HepG2 (cell line): ENCODE measurements around the gene SPECC1L. TPM values are rescaled to one million over a fixed set of nuclear protein-coding genes. Genes with fewer than 3 reads are reported as not detected.

Source experiments
- ATAC-seq: fragments of 200-7000 bp; cut with Tn5 transposase; 3 replicates; pipeline ENCODE4 v1.9.1; 2020; ENCODE audit warnings: mild to moderate bottlenecking, moderate library complexity
- BruUV-seq: library from RNA; stranded (reverse); fragments of 400-500 nt; replicated peaks from 2 replicates; lab custom pipeline; 2021; lab: Mats Ljungman, UMichigan
- CTCF ChIA-PET: fragments of 300-600 bp; formaldehyde crosslinking; extraction: SDS; loops from one replicate; lab custom pipeline; 2021; ENCODE audit warnings: low total read pairs, inconsistent platforms, low intra/inter-chr PET ratio; lab: Yijun Ruan, JAX
- POLR2A ChIA-PET: fragments of 350-600 bp; sonication (Branson Sonifier 250); formaldehyde crosslinking; loops from one replicate; lab custom pipeline; 2020; ENCODE audit warnings: antibody characterized with exemption, inconsistent platforms; lab: Yijun Ruan, JAX
- DNase-seq: peaks from one replicate; pipeline ENCODE4 v3.0.0-alpha.2; 2015; ENCODE audit warnings: low spot score
- FAIRE-seq: peaks from 3 replicates; lab custom pipeline; 2011; peaks lifted over from hg19 to GRCh38; lab: Jason Lieb, UNC
- H2AFZ ChIP-seq: one replicate; pipeline ENCODE4 v1.6.1; 2011; ENCODE audit warnings: low read length, inconsistent platforms
- H3K27ac ChIP-seq: fragments of 300-600 bp; 3 replicates; pipeline ENCODE4 v1.8.0; 2011; ENCODE audit warnings: mixed run types, mild to moderate bottlenecking, mixed read lengths, low read length, inconsistent platforms; ENCODE audit not compliant: insufficient read depth; ENCODE audit errors: extremely low read length
- H3K27me3 ChIP-seq, 2 experiments: fragments of 200-600 bp in 1 of 2; 2 replicates in 1 of 2; 3 replicates in 1 of 2; pipeline versions ENCODE4 v1.6.0 to v1.8.0; 2011; ENCODE audit warnings: low read length in 2 of 2, mild to moderate bottlenecking in 2 of 2, moderate library complexity in 2 of 2, inconsistent platforms in 1 of 2; ENCODE audit not compliant: insufficient read depth in 2 of 2, control insufficient read depth in 1 of 2
- H3K36me3 ChIP-seq, 2 experiments: fragments of 200-600 bp in 1 of 2; replicated peaks in 1 of 2; 2 replicates in 1 of 2; 3 replicates in 1 of 2; pipeline versions ENCODE4 v1.5.1 to v1.8.0; 2011; ENCODE audit warnings: low read length in 2 of 2, inconsistent platforms in 1 of 2; ENCODE audit not compliant: insufficient read depth in 2 of 2, control insufficient read depth in 1 of 2
- H3K4me1 ChIP-seq: 2 replicates; pipeline ENCODE4 v1.5.1; 2012; ENCODE audit warnings: low read length, inconsistent platforms; ENCODE audit not compliant: insufficient read depth
- H3K4me2 ChIP-seq: 2 replicates; pipeline ENCODE4 v1.6.0; 2011; ENCODE audit warnings: low read depth, low read length, inconsistent platforms
- H3K4me3 ChIP-seq, 3 experiments: fragments of 200-600 bp in 1 of 3; sonication (generic), shearing (Covaris generic) in 1 of 3; replicated peaks in 1 of 3; 2 replicates each; pipeline ENCODE4 v1.5.1; 2011 to 2016; ENCODE audit warnings: low read length in 3 of 3, inconsistent platforms in 2 of 3, low read depth in 2 of 3, mild to moderate bottlenecking in 2 of 3, control low read depth in 1 of 3, mixed read lengths in 1 of 3; ENCODE audit not compliant: insufficient read depth in 1 of 3
- H3K79me2 ChIP-seq: one replicate; pipeline ENCODE4 v1.6.1; 2011; ENCODE audit warnings: low read length, inconsistent platforms; ENCODE audit not compliant: insufficient read depth
- H3K9ac ChIP-seq: 2 replicates; pipeline ENCODE4 v1.6.0; 2011; ENCODE audit warnings: mild to moderate bottlenecking, low read depth, low read length, inconsistent platforms; ENCODE audit not compliant: insufficient read depth
- H3K9me3 ChIP-seq: 2 replicates; pipeline ENCODE4 v1.5.1; 2012; ENCODE audit warnings: mild to moderate bottlenecking, low read length
- H4K20me1 ChIP-seq: 2 replicates; pipeline ENCODE4 v1.6.0; 2011; ENCODE audit warnings: inconsistent platforms, mild to moderate bottlenecking, low read length, moderate library complexity; ENCODE audit not compliant: insufficient read depth
- ARID2 ChIP-seq: sonication (generic); formaldehyde crosslinking; IDR thresholded peaks from 2 replicates; pipeline ENCODE4 v1.8.1; 2022; ENCODE audit warnings: mild to moderate bottlenecking, missing genetic modification reagents, borderline replicate concordance
- ARNTL ChIP-seq: sonication (generic); formaldehyde crosslinking; IDR thresholded peaks from 2 replicates; pipeline ENCODE4 v1.4.0; 2020; ENCODE audit warnings: mild to moderate bottlenecking, missing genetic modification reagents
- CHD4 ChIP-seq: fragments of 200-600 bp; sonication (generic); IDR thresholded peaks from 2 replicates; pipeline ENCODE4 v1.7.0; 2017; ENCODE audit warnings: mild to moderate bottlenecking, low read length, borderline replicate concordance
- GABPB1 ChIP-seq: IDR thresholded peaks from 2 replicates; pipeline ENCODE4 v1.6.1; 2016; ENCODE audit warnings: mild to moderate bottlenecking, missing genetic modification reagents, moderate library complexity, missing compliant biosample characterization
- IRF9 ChIP-seq: sonication (generic); formaldehyde crosslinking; IDR thresholded peaks from 2 replicates; pipeline ENCODE4 v1.8.0; 2022; ENCODE audit warnings: missing genetic modification reagents, mild to moderate bottlenecking, borderline replicate concordance
- JUN ChIP-seq: sonication (generic); formaldehyde crosslinking; IDR thresholded peaks from 2 replicates; pipeline ENCODE4 v1.4.0; 2020; ENCODE audit warnings: mild to moderate bottlenecking, missing genetic modification reagents
- MBD4 ChIP-seq: IDR thresholded peaks from 2 replicates; pipeline ENCODE4 v1.6.1; 2012; ENCODE audit warnings: low read length, inconsistent platforms, borderline replicate concordance
- PHF21A ChIP-seq: sonication (generic); formaldehyde crosslinking; IDR thresholded peaks from 2 replicates; pipeline ENCODE4 v1.5.0; 2020; ENCODE audit warnings: mild to moderate bottlenecking, missing genetic modification reagents
- TBL1XR1 ChIP-seq: fragments of 150-350 bp; IDR thresholded peaks from 2 replicates; pipeline ENCODE4 v1.6.1; 2014; ENCODE audit warnings: borderline replicate concordance, low read length; ENCODE audit not compliant: partially characterized antibody
- TOPORS ChIP-seq: sonication (generic); formaldehyde crosslinking; IDR thresholded peaks from 2 replicates; pipeline ENCODE4 v1.8.0; 2023; ENCODE audit warnings: mild to moderate bottlenecking, missing genetic modification reagents
- YEATS4 ChIP-seq: sonication (generic); formaldehyde crosslinking; IDR thresholded peaks from 2 replicates; pipeline ENCODE4 v1.4.0; 2020; ENCODE audit warnings: missing genetic modification reagents, borderline replicate concordance
- YY1 ChIP-seq: IDR thresholded peaks from 2 replicates; pipeline ENCODE4 v1.6.1; 2011; ENCODE audit warnings: low read length, low read depth, moderate library complexity, mild to moderate bottlenecking; ENCODE audit not compliant: insufficient read depth, insufficient replicate concordance
- ZFAT ChIP-seq: sonication (generic); formaldehyde crosslinking; conservative IDR thresholded peaks from 2 replicates; pipeline ENCODE4 v1.8.1; 2023; ENCODE audit warnings: missing genetic modification reagents, inconsistent platforms
- ZFX ChIP-seq: sonication (generic); formaldehyde crosslinking; IDR thresholded peaks from 2 replicates; pipeline ENCODE4 v1.4.0; 2020; ENCODE audit warnings: mild to moderate bottlenecking, low read depth, missing genetic modification reagents, moderate library complexity
- ZNF256 ChIP-seq: sonication (generic); formaldehyde crosslinking; conservative IDR thresholded peaks from 2 replicates; pipeline ENCODE4 v1.4.0; 2020; ENCODE audit warnings: missing genetic modification reagents
- ZNF367 ChIP-seq: sonication (generic); formaldehyde crosslinking; IDR thresholded peaks from 2 replicates; pipeline ENCODE4 v1.4.0; 2020; ENCODE audit warnings: missing genetic modification reagents, borderline replicate concordance
- ZNF484 ChIP-seq: sonication (generic); formaldehyde crosslinking; IDR thresholded peaks from 2 replicates; pipeline ENCODE4 v1.5.1; 2020; ENCODE audit warnings: mild to moderate bottlenecking, low read depth, missing genetic modification reagents, borderline replicate concordance
- ZNF510 ChIP-seq: sonication (generic); formaldehyde crosslinking; IDR thresholded peaks from 2 replicates; pipeline ENCODE4 v1.4.0; 2020; ENCODE audit warnings: low read depth, mild to moderate bottlenecking, missing genetic modification reagents
- ZNF776 ChIP-seq: sonication (generic); formaldehyde crosslinking; IDR thresholded peaks from 2 replicates; pipeline ENCODE4 v1.4.0; 2020; ENCODE audit warnings: mild to moderate bottlenecking, missing genetic modification reagents
- WGBS: methylation state at CpG from one replicate; pipeline ENCODE4 v1.1.6; 2017; ENCODE audit warnings: low lambda C conversion rate; 5-methylcytosine and 5-hydroxymethylcytosine counted together
- in situ Hi-C: cut with HindIII; loops from 2 replicates; pipeline ENCODE4 v1.10.0; 2017; ENCODE audit warnings: low pct_unique_long_range_greater_than_20kb; ENCODE audit not compliant: extremely low pct_ligation_motif_present
- intact Hi-C: fragments of 100-400 bp; cut with micrococcal nuclease; formaldehyde crosslinking; loops from one replicate; pipeline ENCODE4 v1.10.0; 2022; ENCODE audit not compliant: unreplicated experiment
- polyA plus RNA-seq, 8 experiments: library from polyadenylated mRNA; depleted of rRNA in 3 of 8; stranded (reverse) in 7 of 8; unstranded in 1 of 8; fragments of >200 nt; fragmentation: Illumina TruSeq in 4 of 8; extraction: Trizol in 4 of 8; gene quantifications; 2 replicates each; pipeline versions ENCODE4 v1.2.1 to v1.2.3, GENCODE V29; 2011 to 2016; ENCODE audit warnings: low read depth in 4 of 8, missing spikeins in 1 of 8, mixed read lengths in 1 of 8; ENCODE audit not compliant: insufficient read depth in 1 of 8
- total RNA-seq, 5 experiments: library from RNA; depleted of rRNA; stranded (reverse); fragments of >200 nt; fragmentation: Illumina TruSeq; extraction: Trizol; gene quantifications; 2 replicates each; pipeline ENCODE4 v1.2.3, GENCODE V29; 2016; ENCODE audit warnings: low read depth in 1 of 5
- TF ChIP-seq, protein P1 (sequence below): sonication (generic); formaldehyde crosslinking; IDR thresholded peaks from 2 replicates; pipeline ENCODE4 v1.4.0; 2020; ENCODE audit warnings: missing genetic modification reagents

The SPECC1L gene
- total and polyA plus RNA-seq, 2 of the 13 experiments (the other 11 are each of a cell fraction or from before 2014, with no cell fraction given): 14.1 to 30.3 TPM

DNA sequence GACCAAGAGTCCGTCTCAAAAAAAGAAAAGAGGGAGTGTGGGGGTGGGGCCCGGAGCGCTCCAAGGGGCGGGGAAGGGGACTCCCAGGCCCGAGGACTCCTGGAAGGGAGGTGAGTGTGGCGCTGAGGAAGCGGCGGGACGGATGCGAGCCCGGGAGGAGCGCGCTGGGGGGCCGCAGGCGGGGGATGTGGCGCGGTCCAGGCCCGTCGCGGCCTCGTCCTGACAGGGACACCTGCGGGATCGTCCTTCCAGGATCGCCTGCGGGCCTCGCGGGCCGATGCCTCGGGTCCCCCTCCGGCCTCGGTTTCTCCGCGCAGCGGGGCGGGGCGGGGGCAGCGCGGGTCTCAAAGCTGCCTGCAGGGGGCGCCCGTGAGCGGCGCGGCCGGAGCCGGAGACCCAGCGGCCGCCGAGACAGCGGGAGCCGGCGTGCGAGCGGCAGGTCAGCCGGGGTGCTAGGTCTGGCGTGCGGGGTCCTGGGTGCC is 152.9 kb downstream of the SPECC1L start (continued):
- TF ChIP-seq ZNF367 (CRISPR knock-in tag) (no peak), JUN (no peak), YY1 (peak; percentile 49), CHD4 (no peak), ZNF484 (CRISPR knock-in tag) (no peak), YEATS4 (0 out of 2 replicates have a peak, but pooled peaks have one; percentile 46), ZFAT (CRISPR knock-in tag) (no peak)

- intact Hi-C loops (loop anchor here (5.0 kb wide), 1 partner anchor 78 kb away; no protein-coding TSS in a partner anchor), in situ Hi-C loops (loop anchor here (5.0 kb wide), 1 partner anchor 98 kb away; no protein-coding TSS in a partner anchor)
- Histone ChIP-seq H3K9ac (peak overlapping the region; percentile 59; the same call in 1 of the 2 replicates), H3K27ac (no peak overlapping the region), H3K4me3 (peak overlapping the region; percentile 68 to 79 (median 71)), H3K36me3 (no peaks in the 10 kb centered on the region), H3K27me3 (peaks cover 0 to 4% of the 10 kb centered on the region in 2 experiments; a peak in 2 of 5 replicates), H3K9me3 (no peaks in the 10 kb centered on the region), H2AFZ (no peak overlapping the region), H3K4me2 (peak overlapping the region; percentile 76), H3K79me2 (no peaks in the 10 kb centered on the region), H3K4me1 (peaks cover 41% of the 10 kb centered on the region), H4K20me1 (no peaks in the 10 kb centered on the region)
- no TSS peak for BruUV-seq
- POLR2A ChIA-PET: interaction anchor here (0.8 to 4.2 kb wide), 3 partner anchors 76 to 99 kb away, joined by 3 to 24 read pairs (median 5); no protein-coding TSS in a partner anchor
- 2% methylated on average over 11 of the region's 105 CpGs for WGBS
- CTCF ChIA-PET: interaction anchor here (0.6 to 5.7 kb wide), 4 partner anchors 76 to 101 kb away, joined by 3 to 59 read pairs (median 9); no protein-coding TSS in a partner anchor
- ATAC-seq (peak; percentile 5), FAIRE-seq (no peak), DNase-seq (no peak)
- 0 out of 2 replicates have a peak, but pooled peaks have one; percentile 28 for TF ChIP-seq PHF21A (CRISPR knock-in tag)
- no peak for TF ChIP-seq ZNF510 (CRISPR knock-in tag)
- TF ChIP-seq TOPORS (CRISPR knock-in tag): 0 out of 2 replicates have a peak, but pooled peaks have one; percentile 71
- TF ChIP-seq ZNF256 (CRISPR knock-in tag): no peak
- peak; percentile 56 for TF ChIP-seq ZFX (CRISPR knock-in tag)
- 0 out of 2 replicates have a peak, but pooled peaks have one; percentile 62 for TF ChIP-seq ARID2 (CRISPR knock-in tag)
- no peak for TF ChIP-seq TBL1XR1
- TF ChIP-seq, protein P1, sequence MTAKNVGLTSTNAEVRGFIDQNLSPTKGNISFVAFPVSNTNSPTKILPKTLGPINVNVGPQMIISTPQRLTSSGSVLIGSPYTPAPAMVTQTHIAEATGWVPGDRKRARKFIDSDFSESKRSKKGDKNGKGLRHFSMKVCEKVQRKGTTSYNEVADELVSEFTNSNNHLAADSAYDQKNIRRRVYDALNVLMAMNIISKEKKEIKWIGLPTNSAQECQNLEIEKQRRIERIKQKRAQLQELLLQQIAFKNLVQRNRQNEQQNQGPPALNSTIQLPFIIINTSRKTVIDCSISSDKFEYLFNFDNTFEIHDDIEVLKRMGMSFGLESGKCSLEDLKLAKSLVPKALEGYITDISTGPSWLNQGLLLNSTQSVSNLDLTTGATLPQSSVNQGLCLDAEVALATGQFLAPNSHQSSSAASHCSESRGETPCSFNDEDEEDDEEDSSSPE (CRISPR knock-in tag): peak; percentile 35
- 0 out of 2 replicates have a peak, but pooled peaks have one; percentile 46 for TF ChIP-seq ZNF776 (CRISPR knock-in tag)
- TF ChIP-seq IRF9 (CRISPR knock-in tag): peak; percentile 11; the same call in 1 of the 2 replicates
- no peak for TF ChIP-seq ARNTL
- TF ChIP-seq MBD4: no peak
- TF ChIP-seq GABPB1 (CRISPR knock-in tag): peak; percentile 66; the same call in 1 of the 2 replicates
Observed at GRCh38 chr22:24424001-24424900, 153.6 kb downstream of the SPECC1L start.
